Lower lobe of right lung (tissue), 2 donors: ENCODE results near the gene RELL1. TPM values are rescaled to one million over a fixed set of nuclear protein-coding genes. Genes with fewer than 3 reads are reported as not detected.
A peak's percentile ranks its signal among the peaks of the same experiment; 100 is the strongest.

ENCODE experiments used
- ATAC-seq, 2 donors: fragments of 200-7000 bp; cut with Tn5 transposase; one replicate each; pipeline ENCODE4 v1.9.1; 2020 to 2022; ENCODE audit warnings: mild to moderate bottlenecking in 2 of 2, moderate library complexity in 2 of 2
- DNase-seq: peaks from one replicate; pipeline ENCODE4 v3.0.0-alpha.2; 2020
- H3K27ac ChIP-seq: fragments of 200-600 bp; one replicate; pipeline ENCODE4 v1.8.0; 2022
- H3K27me3 ChIP-seq: fragments of 200-600 bp; one replicate; pipeline ENCODE4 v1.8.0; 2022; ENCODE audit warnings: low read depth
- H3K36me3 ChIP-seq: fragments of 200-600 bp; one replicate; pipeline ENCODE4 v1.8.0; 2022; ENCODE audit warnings: mild to moderate bottlenecking
- H3K4me1 ChIP-seq: fragments of 200-600 bp; one replicate; pipeline ENCODE4 v1.8.0; 2022
- H3K4me3 ChIP-seq: fragments of 200-600 bp; one replicate; pipeline ENCODE4 v1.8.0; 2022; ENCODE audit warnings: mild to moderate bottlenecking
- H3K9me3 ChIP-seq: fragments of 200-600 bp; one replicate; pipeline ENCODE4 v1.8.0; 2022
- CTCF ChIP-seq: fragments of 200-600 bp; IDR thresholded peaks from one replicate; pipeline ENCODE4 v1.8.0; 2022; ENCODE audit warnings: antibody characterized with exemption, mild to moderate bottlenecking
- intact Hi-C: fragments of 100-400 bp; cut with DNase I; formaldehyde crosslinking; loops from one replicate; pipeline ENCODE4 v1.11.0; 2022
- total RNA-seq: library from RNA; stranded (reverse); fragmentation: NEBNext Ultra II Directional; extraction: Animal tissue kit (Norgen Biotek cat#: 25700); gene quantifications from one replicate; pipeline ENCODE4 v1.2.1, GENCODE V29; 2021
- donor health status: DM: no; HTN: yes; CAD: no; lungs with severe emphysema.

Gene RELL1
- total RNA-seq, 1 donor from 2014 or later, result 33.5 TPM

- no peaks in the 10 kb centered on the region for H3K27me3 ChIP-seq
- ATAC-seq (no peak), DNase-seq (no peak)
- H3K9me3 ChIP-seq, result peaks cover 14% of the 10 kb centered on the region
- no peak for TF ChIP-seq CTCF
- H3K4me3 ChIP-seq, result no peak overlapping the region
- peaks cover 15% of the 10 kb centered on the region for H3K36me3 ChIP-seq
- H3K4me1 ChIP-seq, result peaks cover 15% of the 10 kb centered on the region
- intact Hi-C loops, result no loop called here
- H3K27ac ChIP-seq, result no peak overlapping the region
Measured at GRCh38 chr4:37651781-37652377, 34.3 kb downstream of the RELL1 start.

- DNase-seq (no peak), ATAC-seq (no peak)
- peaks cover 28% of the 10 kb centered on the region for H3K36me3 ChIP-seq
- no peak for TF ChIP-seq CTCF
- H3K4me3 ChIP-seq, result no peak overlapping the region
- H3K27ac ChIP-seq, result no peak overlapping the region
- H3K27me3 ChIP-seq, result no peaks in the 10 kb centered on the region
- intact Hi-C loops, result no loop called here
- H3K9me3 ChIP-seq, result peaks cover 6% of the 10 kb centered on the region
- H3K4me1 ChIP-seq, result peaks cover 15% of the 10 kb centered on the region
Measured at GRCh38 chr4:37650481-37650880, 35.7 kb downstream of the RELL1 start.

- intact Hi-C loops, result no loop called here
- no peak for DNase-seq
- TF ChIP-seq CTCF, result no peak
- Histone ChIP-seq H3K27me3 (no peaks in the 10 kb centered on the region), H3K27ac (no peak overlapping the region), H3K9me3 (peaks cover 6% of the 10 kb centered on the region), H3K4me1 (peaks cover 15% of the 10 kb centered on the region), H3K36me3 (peaks cover 29% of the 10 kb centered on the region), H3K4me3 (no peak overlapping the region)
- ATAC-seq, result no peak
Measured at GRCh38 chr4:37649268-37649667, 36.9 kb downstream of the RELL1 start.

- intact Hi-C loops, result no loop called here
Measured at GRCh38 chr4:37648084-37648817, 37.9 kb downstream of the RELL1 start.

GRCh38 chr4:37646247-37646646, 39.9 kb downstream of the RELL1 start:
- Histone ChIP-seq H3K27ac (no peak overlapping the region), H3K4me3 (no peak overlapping the region), H3K36me3 (peaks cover 40% of the 10 kb centered on the region), H3K9me3 (no peaks in the 10 kb centered on the region), H3K4me1 (peaks cover 28% of the 10 kb centered on the region), H3K27me3 (no peaks in the 10 kb centered on the region)
- no peak for DNase-seq
- intact Hi-C loops, result no loop called here
- TF ChIP-seq CTCF, result no peak
- ATAC-seq, result no peak

More at GRCh38 chr4:37648084-37648817, 37.9 kb downstream of the RELL1 start:
- DNase-seq, result peak; percentile 57
- no peak overlapping the region for H3K4me3 ChIP-seq
- H3K27ac ChIP-seq, result no peak overlapping the region
- ATAC-seq, result peak; percentile 90 to 92
- H3K36me3 ChIP-seq, result peaks cover 39% of the 10 kb centered on the region
- H3K4me1 ChIP-seq, result peaks cover 15% of the 10 kb centered on the region
- no peak for TF ChIP-seq CTCF
- no peaks in the 10 kb centered on the region for H3K9me3 ChIP-seq
- H3K27me3 ChIP-seq, result no peaks in the 10 kb centered on the region
